ENCODE data around the gene ACSL1.
A peak's percentile ranks its signal among the peaks of the same experiment; 100 is the strongest.

The ACSL1 gene

GRCh38 chr4:184822356-184822755 is 3.4 kb downstream of the ACSL1 start:
- peaks cover 0 to 26% (median 14%) of the 10 kb centered on the region in 11 experiments; a peak in 14 of 22 replicates for H3K27me3 ChIP-seq
- H3K4me1 ChIP-seq = peaks cover 32 to 83% (median 65%) of the 10 kb centered on the region in 10 experiments
- H3K4me2 ChIP-seq = peak overlapping the region in 10 of 11 experiments; percentile 86 to 99 (median 90); a peak in 18 of 22 replicates
- H4K20me1 ChIP-seq = peaks cover 80 to 85% (median 84%) of the 10 kb centered on the region in 11 experiments
- H3K4me3 ChIP-seq = peak overlapping the region in 8 of 10 experiments; percentile 78 to 100 (median 90); a peak in 13 of 20 replicates
- H3K27ac ChIP-seq = peak overlapping the region in 5 of 11 experiments; percentile 91 to 99 (median 98); a peak in 8 of 22 replicates
- no peak for TF ChIP-seq Cebpa-rat (IDR thresholded peaks at IDR 0.05)
- no peaks in the 10 kb centered on the region for H3K9me3 ChIP-seq (replicated peaks in 1 of 11)
- peak overlapping the region in 6 of 11 experiments; percentile 34 to 100 (median 98); a peak in 9 of 22 replicates for H3K9ac ChIP-seq
- H3K36me3 ChIP-seq = peaks cover 5 to 79% (median 36%) of the 10 kb centered on the region in 11 experiments; a peak in 19 of 22 replicates

DNA sequence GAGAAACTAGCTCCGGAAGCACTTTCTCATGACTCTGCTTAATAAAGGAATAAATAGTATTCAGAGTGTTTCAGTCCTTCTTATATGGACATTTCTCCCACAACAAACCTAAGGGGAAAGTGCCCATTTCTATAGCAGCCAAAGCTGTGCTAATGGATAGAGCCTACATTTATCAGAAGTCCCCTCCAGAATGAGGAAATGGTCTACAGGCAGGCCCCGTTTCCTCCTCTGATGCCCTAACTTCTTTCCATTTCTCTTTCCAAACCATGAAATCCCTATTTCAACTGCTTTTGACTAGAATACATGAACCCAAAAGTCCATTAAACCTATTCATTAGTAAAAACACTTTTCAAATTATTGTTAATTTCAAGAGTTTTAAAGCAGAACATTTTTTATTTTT is 4.5 kb downstream of the ACSL1 start:
- peak overlapping the region in 4 of 11 experiments; percentile 2 to 99 (median 24); a peak in 6 of 22 replicates for H3K27ac ChIP-seq
- peak overlapping the region in 5 of 10 experiments; percentile 32 to 96 (median 80); a peak in 7 of 20 replicates for H3K4me3 ChIP-seq
- no peaks in the 10 kb centered on the region for H3K9me3 ChIP-seq (replicated peaks in 1 of 11)
- H3K36me3 ChIP-seq = peaks cover 5 to 90% (median 38%) of the 10 kb centered on the region in 11 experiments; a peak in 19 of 22 replicates
- H3K9ac ChIP-seq = peak overlapping the region in 5 of 11 experiments; percentile 16 to 98 (median 78); a peak in 7 of 22 replicates
- H3K4me2 ChIP-seq = peak overlapping the region in 9 of 11 experiments; percentile 33 to 99 (median 86); a peak in 16 of 22 replicates
- H4K20me1 ChIP-seq = peaks cover 92 to 96% (median 95%) of the 10 kb centered on the region in 11 experiments
- no peak for TF ChIP-seq Cebpa-rat (IDR thresholded peaks at IDR 0.05)
- peaks cover 0 to 26% (median 14%) of the 10 kb centered on the region in 11 experiments; a peak in 14 of 22 replicates for H3K27me3 ChIP-seq
- peaks cover 22 to 83% (median 66%) of the 10 kb centered on the region in 10 experiments for H3K4me1 ChIP-seq

DNA sequence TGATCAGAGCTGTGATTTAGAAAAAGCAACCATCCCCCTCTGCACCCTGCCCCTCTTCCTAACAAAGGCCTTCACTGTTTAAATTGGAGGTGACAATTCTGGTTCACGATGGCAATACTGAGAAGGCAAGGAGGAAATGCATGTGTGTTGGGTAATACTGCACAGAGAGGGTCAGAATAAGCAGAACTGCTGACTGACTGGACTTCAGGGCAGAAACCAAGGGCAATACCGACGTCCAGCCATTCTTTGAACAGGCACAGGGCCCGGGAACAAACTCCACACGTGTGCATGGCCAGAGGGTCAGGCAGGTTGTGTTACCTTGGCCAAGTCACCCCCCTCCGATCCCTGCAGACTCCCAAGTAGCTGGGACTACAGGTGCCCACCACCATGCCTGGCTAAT is 6.0 kb downstream of the ACSL1 start:
- H3K27me3 ChIP-seq = peaks cover 0 to 19% (median 11%) of the 10 kb centered on the region in 11 experiments; a peak in 13 of 22 replicates
- H3K4me2 ChIP-seq = peak overlapping the region in 9 of 11 experiments; percentile 33 to 99 (median 86); a peak in 14 of 22 replicates
- H4K20me1 ChIP-seq = peaks cover 96 to 100% (median 100%) of the 10 kb centered on the region in 11 experiments
- H3K9me3 ChIP-seq (replicated peaks in 1 of 11) = no peaks in the 10 kb centered on the region
- peak overlapping the region in 2 of 11 experiments; percentile 34 to 99; a peak in 4 of 22 replicates for H3K27ac ChIP-seq
- H3K4me3 ChIP-seq = peak overlapping the region in 3 of 10 experiments; percentile 80 to 96 (median 88); a peak in 5 of 20 replicates
- TF ChIP-seq Cebpa-rat (IDR thresholded peaks at IDR 0.05) = 0 out of 22 replicates have a peak, but pooled peaks of 1 of the 11 experiments have one; percentile 17
- peaks cover 32 to 97% (median 80%) of the 10 kb centered on the region in 10 experiments for H3K4me1 ChIP-seq
- peaks cover 5 to 99% (median 44%) of the 10 kb centered on the region in 11 experiments; a peak in 19 of 22 replicates for H3K36me3 ChIP-seq
- peak overlapping the region in 3 of 11 experiments; percentile 78 to 98 (median 98); a peak in 5 of 22 replicates for H3K9ac ChIP-seq

GRCh38 chr4:184818216-184818564 is 7.6 kb downstream of the ACSL1 start:
- Histone ChIP-seq H3K9ac (peak overlapping the region in 3 of 11 experiments; percentile 22 to 44 (median 41); a peak in 3 of 22 replicates), H3K4me2 (peak overlapping the region in 7 of 11 experiments; percentile 22 to 99 (median 86); a peak in 13 of 22 replicates), H3K9me3 (replicated peaks in 1 of 11) (no peaks in the 10 kb centered on the region), H3K27me3 (peaks cover 0 to 5% (median 0%) of the 10 kb centered on the region in 11 experiments; a peak in 3 of 22 replicates), H3K4me1 (peaks cover 23 to 100% (median 95%) of the 10 kb centered on the region in 10 experiments), H3K36me3 (peaks cover 5 to 99% (median 43%) of the 10 kb centered on the region in 11 experiments; a peak in 19 of 22 replicates), H4K20me1 (peaks cover 94 to 100% (median 100%) of the 10 kb centered on the region in 11 experiments), H3K4me3 (peak overlapping the region in 2 of 10 experiments; percentile 1 to 18; a peak in 1 of 20 replicates), H3K27ac (peak overlapping the region in 2 of 11 experiments; percentile 11 to 24; a peak in 1 of 22 replicates)
- TF ChIP-seq Cebpa-rat (IDR thresholded peaks at IDR 0.05) = no peak

DNA sequence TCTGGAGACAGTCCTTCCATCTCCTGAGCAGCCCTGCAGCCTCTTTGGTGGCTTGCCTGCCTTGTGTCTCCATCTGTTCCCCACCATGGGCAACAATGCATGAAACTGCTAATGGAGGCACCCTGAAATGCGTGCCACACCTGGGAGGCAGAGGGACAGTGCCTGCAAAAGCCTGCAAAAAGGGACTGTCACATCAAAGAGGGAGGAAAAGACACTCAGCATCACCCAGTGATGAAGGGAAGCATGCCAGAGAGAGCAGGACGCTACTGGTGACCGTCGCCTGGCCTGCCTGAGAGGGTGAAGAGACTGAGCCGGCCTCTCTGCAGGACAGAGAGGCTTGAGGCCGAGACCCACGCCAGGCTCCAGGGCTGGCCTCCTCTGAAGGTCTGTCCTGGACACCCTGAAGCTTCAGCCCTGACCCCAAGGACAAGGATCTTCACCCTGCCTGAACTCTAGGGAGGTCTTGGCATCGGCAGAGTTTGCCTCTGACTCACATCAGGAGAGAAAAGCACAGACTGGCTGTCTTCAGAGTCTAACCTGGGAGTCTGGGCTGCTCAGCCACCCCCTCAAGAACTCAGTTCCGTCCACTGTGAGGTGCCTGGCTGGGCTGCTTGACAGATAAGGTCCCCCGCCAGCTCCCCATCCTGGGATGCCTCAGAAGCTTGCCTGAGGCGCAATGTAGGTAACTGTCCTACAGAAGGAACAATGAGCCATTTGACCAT is 8.1 kb downstream of the ACSL1 start:
- Histone ChIP-seq H3K27me3 (peaks cover 0 to under 1% (median 0%) of the 10 kb centered on the region in 11 experiments; a peak in 1 of 22 replicates), H3K4me3 (peak overlapping the region in 2 of 10 experiments; percentile 1 to 18; a peak in 1 of 20 replicates), H4K20me1 (peaks cover 94 to 100% (median 100%) of the 10 kb centered on the region in 11 experiments), H3K9me3 (replicated peaks in 1 of 11) (no peaks in the 10 kb centered on the region), H3K36me3 (peaks cover 5 to 99% (median 43%) of the 10 kb centered on the region in 11 experiments; a peak in 19 of 22 replicates), H3K27ac (peak overlapping the region in 3 of 11 experiments; percentile 11 to 24 (median 17); a peak in 4 of 22 replicates), H3K4me2 (peak overlapping the region in 9 of 11 experiments; percentile 15 to 99 (median 71); a peak in 16 of 22 replicates), H3K4me1 (peaks cover 26 to 100% (median 96%) of the 10 kb centered on the region in 10 experiments), H3K9ac (peak overlapping the region in 4 of 11 experiments; percentile 4 to 44 (median 32); a peak in 4 of 22 replicates)
- TF ChIP-seq Cebpa-rat (IDR thresholded peaks at IDR 0.05) = no peak

DNA sequence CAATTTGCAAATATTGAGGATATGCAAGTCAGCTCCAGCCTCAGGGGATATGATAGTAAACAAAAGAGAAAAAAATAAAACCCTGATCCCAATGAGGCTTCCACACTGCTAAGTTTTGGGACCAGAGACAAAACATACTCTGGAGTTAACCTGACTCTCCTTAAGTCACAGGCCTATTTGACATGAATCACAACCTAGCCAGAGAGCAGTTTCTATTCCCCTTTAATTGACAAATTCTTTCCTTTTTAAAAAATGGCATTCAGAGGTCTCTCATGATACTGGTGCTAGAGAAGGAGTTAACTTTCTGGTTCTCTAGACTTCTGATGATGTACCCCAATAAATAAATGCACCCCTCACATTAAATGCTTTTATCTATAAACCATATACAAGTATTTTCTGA is 8.8 kb downstream of the ACSL1 start:
- H3K27me3 ChIP-seq = no peaks in the 10 kb centered on the region
- H3K36me3 ChIP-seq = peaks cover under 1 to 99% (median 42%) of the 10 kb centered on the region in 11 experiments; a peak in 19 of 22 replicates
- H3K4me3 ChIP-seq = 0 out of 20 replicates have a peak overlapping the region, but pooled peaks of 1 of the 10 experiments have one; percentile 36
- peak overlapping the region in 1 of 11 experiments; percentile 41; a peak in 1 of 22 replicates for H3K9ac ChIP-seq
- H3K4me1 ChIP-seq = peaks cover 33 to 100% (median 96%) of the 10 kb centered on the region in 10 experiments
- peak overlapping the region in 1 of 11 experiments; percentile 13; a peak in 2 of 22 replicates for H3K27ac ChIP-seq
- H3K9me3 ChIP-seq (replicated peaks in 1 of 11) = no peaks in the 10 kb centered on the region
- H3K4me2 ChIP-seq = peak overlapping the region in 7 of 11 experiments; percentile 55 to 99 (median 86); a peak in 12 of 22 replicates
- H4K20me1 ChIP-seq = peaks cover 94 to 100% (median 100%) of the 10 kb centered on the region in 11 experiments
- TF ChIP-seq Cebpa-rat (IDR thresholded peaks at IDR 0.05) = no peak

GRCh38 chr4:184815046-184815877 is 10.5 kb downstream of the ACSL1 start:
- peaks cover 0 to 99% (median 46%) of the 10 kb centered on the region in 11 experiments; a peak in 17 of 22 replicates for H3K36me3 ChIP-seq
- no peaks in the 10 kb centered on the region for H3K9me3 ChIP-seq (replicated peaks in 1 of 11)
- peaks cover 36 to 100% (median 98%) of the 10 kb centered on the region in 10 experiments for H3K4me1 ChIP-seq
- peak overlapping the region in 9 of 11 experiments; percentile 0 to 66 (median 24); a peak in 10 of 22 replicates for H3K9ac ChIP-seq
- peak overlapping the region in 9 of 11 experiments; percentile 6 to 54 (median 23); a peak in 12 of 22 replicates for H3K27ac ChIP-seq
- no peak; a peak in 1 of 22 replicates for TF ChIP-seq Cebpa-rat (IDR thresholded peaks at IDR 0.05)
- H3K27me3 ChIP-seq = no peaks in the 10 kb centered on the region
- peak overlapping the region in 3 of 10 experiments; percentile 24 to 36 (median 31); a peak in 6 of 20 replicates for H3K4me3 ChIP-seq
- H3K4me2 ChIP-seq = peak overlapping the region; percentile 46 to 99 (median 76)
- H4K20me1 ChIP-seq = peaks cover 90 to 100% (median 100%) of the 10 kb centered on the region in 11 experiments
